HG03354 (cell line): Measurements from ENCODE around the gene HEMK1.

ENCODE experiments used
- ATAC-seq: cut with Tn5 transposase; IDR thresholded peaks from one replicate; pipeline ENCODE4 v1.9.1; 2021; ENCODE audit warnings: mild to moderate bottlenecking; ENCODE audit not compliant: unreplicated experiment, poor library complexity, severe bottlenecking

Gene HEMK1

GRCh38 chr3:50572801-50573371 lies 3.6 kb downstream of the HEMK1 start:
- ATAC-seq: no peak

GRCh38 chr3:50573566-50574443 lies 4.5 kb downstream of the HEMK1 start:
- no peak for ATAC-seq

- no peak for ATAC-seq
Observed at GRCh38 chr3:50574444-50574831, 5.1 kb downstream of the HEMK1 start.

GRCh38 chr3:50575372-50575771 lies 6.0 kb downstream of the HEMK1 start:
- ATAC-seq: no peak

- ATAC-seq: no peak
Observed at GRCh38 chr3:50577348-50577747, 8.0 kb downstream of the HEMK1 start.

- no peak for ATAC-seq
Observed at GRCh38 chr3:50580683-50581458, 11.5 kb downstream of the HEMK1 start.

- no peak for ATAC-seq
Observed at GRCh38 chr3:50581459-50581842, 12.1 kb downstream of the HEMK1 start.

- no peak for ATAC-seq
Observed at GRCh38 chr3:50582083-50582482, 12.8 kb downstream of the HEMK1 start.

- no peak for ATAC-seq
Observed at GRCh38 chr3:50583897-50584296, 14.6 kb downstream of the HEMK1 start.

GRCh38 chr3:50584391-50584790 lies 15.1 kb downstream of the HEMK1 start:
- ATAC-seq: no peak

GRCh38 chr3:50585919-50586762 lies 16.8 kb downstream of the HEMK1 start:
- ATAC-seq: no peak

- no peak for ATAC-seq
Observed at GRCh38 chr3:50586763-50587070, 17.4 kb downstream of the HEMK1 start.

GRCh38 chr3:50587373-50587772 lies 18.1 kb downstream of the HEMK1 start:
- ATAC-seq: no peak

- no peak for ATAC-seq
Observed at GRCh38 chr3:50587806-50588758, 18.8 kb downstream of the HEMK1 start.

GRCh38 chr3:50588759-50589433 lies 19.6 kb downstream of the HEMK1 start:
- no peak for ATAC-seq

- no peak for ATAC-seq
Observed at GRCh38 chr3:50591196-50591741, 21.9 kb downstream of the HEMK1 start.

- ATAC-seq: no peak
Observed at GRCh38 chr3:50592568-50592967, 23.2 kb downstream of the HEMK1 start.

GRCh38 chr3:50594253-50594785 lies 25.0 kb downstream of the HEMK1 start:
- no peak for ATAC-seq
